OCI-LY1 (cell line): ENCODE data around the gene ANKRD55.

ENCODE experiments used
- H2AFZ ChIP-seq: fragments of 200-600 bp; sonication (generic), shearing (Covaris generic); 2 replicates; pipeline ENCODE4 v1.6.0; 2014; ENCODE audit warnings: antibody characterized with exemption, mild to moderate bottlenecking, low read length
- H3F3A ChIP-seq: fragments of 200-600 bp; sonication (generic), shearing (Covaris generic); 2 replicates; pipeline ENCODE4 v1.6.0; 2014; ENCODE audit warnings: mild to moderate bottlenecking, antibody characterized with exemption, low read length, moderate library complexity; ENCODE audit not compliant: insufficient read depth
- H3K27ac ChIP-seq: fragments of 200-600 bp; sonication (generic); 2 replicates; pipeline ENCODE4 v1.5.1; 2014; ENCODE audit warnings: low read length, mixed run types, mild to moderate bottlenecking, low read depth; ENCODE audit not compliant: poor library complexity, severe bottlenecking
- H3K27me3 ChIP-seq: fragments of 200-600 bp; sonication (generic); 2 replicates; pipeline ENCODE4 v1.6.0; 2014; ENCODE audit warnings: antibody characterized with exemption, mild to moderate bottlenecking, low read length, moderate library complexity; ENCODE audit not compliant: insufficient read depth
- H3K36me3 ChIP-seq: fragments of 200-600 bp; sonication (generic); 2 replicates; pipeline ENCODE4 v1.6.1; 2014; ENCODE audit warnings: mild to moderate bottlenecking, antibody characterized with exemption, low read length, moderate library complexity, mixed read lengths; ENCODE audit not compliant: insufficient read depth
- H3K4me1 ChIP-seq: fragments of 200-600 bp; sonication (generic); 2 replicates; pipeline ENCODE4 v1.5.1; 2014; ENCODE audit warnings: mild to moderate bottlenecking, low read length, moderate library complexity; ENCODE audit not compliant: insufficient read depth, severe bottlenecking
- H3K4me2 ChIP-seq: fragments of 200-600 bp; sonication (generic), shearing (Covaris generic); 2 replicates; pipeline ENCODE4 v1.6.1; 2014; ENCODE audit warnings: low read length
- H3K4me3 ChIP-seq: fragments of 200-600 bp; sonication (generic); 2 replicates; pipeline ENCODE4 v1.5.1; 2014; ENCODE audit warnings: low read length, low read depth, mild to moderate bottlenecking, mixed read lengths; ENCODE audit not compliant: poor library complexity, severe bottlenecking
- H3K79me2 ChIP-seq: fragments of 200-600 bp; shearing (Covaris generic); 2 replicates; pipeline ENCODE4 v1.6.1; 2016; ENCODE audit warnings: mixed run types, low read length, mixed read lengths; ENCODE audit not compliant: insufficient read depth
- H3K9ac ChIP-seq: fragments of 200-600 bp; sonication (generic), shearing (Covaris generic); 2 replicates; pipeline ENCODE4 v1.6.1; 2014; ENCODE audit warnings: mild to moderate bottlenecking, low read length, mixed read lengths
- H3K9me2 ChIP-seq: fragments of 200-600 bp; sonication (generic), shearing (Covaris generic); 2 replicates; pipeline ENCODE4 v1.6.1; 2014; ENCODE audit warnings: low read depth, mild to moderate bottlenecking, low read length, mixed read lengths
- H3K9me3 ChIP-seq: fragments of 200-600 bp; shearing (Covaris generic); 2 replicates; pipeline ENCODE4 v1.6.1; 2014; ENCODE audit warnings: low read length, mixed read lengths
- H4K20me1 ChIP-seq: fragments of 200-600 bp; sonication (generic), shearing (Covaris generic); 2 replicates; pipeline ENCODE4 v1.6.0; 2016; ENCODE audit warnings: mild to moderate bottlenecking, low read length; ENCODE audit not compliant: insufficient read depth
- CTCF ChIP-seq: fragments of 200-600 bp; sonication (generic), shearing (Covaris generic); IDR thresholded peaks from 2 replicates; pipeline ENCODE4 v1.5.1; 2017; ENCODE audit warnings: mild to moderate bottlenecking, antibody characterized with exemption, low read length, moderate library complexity, mixed read lengths
- EZH2 ChIP-seq: fragments of 200-600 bp; sonication (generic), shearing (Covaris generic); IDR thresholded peaks from 2 replicates; pipeline ENCODE4 v1.8.0; 2017; ENCODE audit warnings: borderline replicate concordance, mixed run types, mild to moderate bottlenecking, antibody characterized with exemption, low read length, moderate library complexity, mixed read lengths

ANKRD55 gene

DNA sequence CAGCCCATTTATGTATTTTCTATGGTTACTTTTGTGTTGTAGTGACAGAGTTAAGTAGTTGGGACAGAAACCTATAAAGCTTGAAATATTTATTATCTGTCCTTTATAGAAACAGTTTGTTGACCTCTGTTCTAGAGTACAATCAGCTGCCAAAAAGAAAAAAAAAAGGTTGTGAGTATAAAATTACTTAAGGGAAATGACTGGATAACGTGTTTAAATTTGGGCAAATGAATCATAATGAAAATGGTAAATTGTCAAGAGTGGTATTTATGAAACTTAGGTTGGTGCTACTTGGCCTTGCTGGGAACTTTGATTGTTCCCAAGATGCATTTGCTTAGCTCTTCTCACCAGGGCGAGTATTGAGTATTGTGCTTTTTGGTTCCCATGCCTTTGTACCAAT lies 168.1 kb downstream of the ANKRD55 start:
- H3F3A ChIP-seq, result no peaks in the 10 kb centered on the region
- no peaks in the 10 kb centered on the region for H3K9me3 ChIP-seq
- H3K9ac ChIP-seq, result no peak overlapping the region
- no peaks in the 10 kb centered on the region for H3K36me3 ChIP-seq
- no peaks in the 10 kb centered on the region for H4K20me1 ChIP-seq
- no peak overlapping the region for H3K4me3 ChIP-seq
- H3K79me2 ChIP-seq, result no peaks in the 10 kb centered on the region
- TF ChIP-seq CTCF, result no peak
- no peaks in the 10 kb centered on the region for H3K27me3 ChIP-seq
- no peaks in the 10 kb centered on the region for H3K9me2 ChIP-seq
- H3K27ac ChIP-seq, result no peak overlapping the region
- no peaks in the 10 kb centered on the region for H3K4me1 ChIP-seq
- H2AFZ ChIP-seq, result no peak overlapping the region
- no peak overlapping the region for H3K4me2 ChIP-seq

DNA sequence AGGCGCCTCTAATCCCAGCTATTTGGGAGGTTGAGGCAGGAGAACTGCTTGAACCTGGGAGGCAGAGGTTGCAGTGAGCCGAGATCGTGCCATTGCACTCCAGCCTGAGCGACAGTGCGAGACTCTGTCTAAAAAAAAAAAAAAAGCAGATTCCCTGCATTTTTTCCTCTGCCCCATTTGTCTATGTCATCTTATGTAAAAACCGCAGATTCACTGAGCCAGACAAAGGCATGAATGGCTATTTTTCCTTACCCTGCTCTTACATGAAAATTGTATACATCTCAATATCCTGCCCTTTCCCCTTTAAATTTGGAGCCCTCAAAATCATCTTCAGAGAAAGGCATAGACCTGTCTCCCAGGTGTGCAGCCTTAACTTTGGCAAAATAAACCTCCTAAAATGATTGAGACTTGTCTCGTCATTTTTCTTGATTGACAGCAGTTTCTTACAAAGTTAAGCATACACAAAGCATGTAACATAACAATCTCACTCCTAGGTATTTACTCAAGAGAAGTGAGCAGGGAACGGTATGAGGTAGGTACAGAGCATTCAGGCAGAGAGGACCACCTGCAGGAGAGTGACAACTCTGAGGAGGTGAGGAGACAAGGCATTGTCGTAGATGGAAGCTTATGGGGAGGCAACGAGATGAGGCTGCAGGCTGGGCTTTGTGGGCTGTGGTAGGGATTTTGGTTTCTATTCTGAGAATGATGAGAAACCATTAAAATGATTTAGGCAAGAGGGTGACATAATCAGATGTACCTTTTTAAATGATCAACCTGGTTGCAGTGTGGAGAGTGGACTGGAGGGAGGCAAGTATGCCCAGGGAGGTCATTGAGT lies 172.6 kb downstream of the ANKRD55 start:
- no peak for TF ChIP-seq CTCF
- TF ChIP-seq EZH2, result no peak
- Histone ChIP-seq H3K9me2 (no peaks in the 10 kb centered on the region), H3K27me3 (no peaks in the 10 kb centered on the region), H3K4me2 (no peak overlapping the region), H3K4me3 (no peak overlapping the region), H3K79me2 (no peaks in the 10 kb centered on the region), H4K20me1 (no peaks in the 10 kb centered on the region), H3K9ac (no peak overlapping the region), H3K27ac (no peak overlapping the region), H3K9me3 (no peaks in the 10 kb centered on the region), H3F3A (no peaks in the 10 kb centered on the region), H3K4me1 (no peaks in the 10 kb centered on the region), H3K36me3 (no peaks in the 10 kb centered on the region), H2AFZ (no peak overlapping the region)

GRCh38 chr5:56059854-56060253 lies 173.3 kb downstream of the ANKRD55 start:
- Histone ChIP-seq H3K4me3 (no peak overlapping the region), H2AFZ (no peak overlapping the region), H3K27me3 (no peaks in the 10 kb centered on the region), H3K4me2 (no peak overlapping the region), H3K79me2 (no peaks in the 10 kb centered on the region), H3K4me1 (no peaks in the 10 kb centered on the region), H3K27ac (no peak overlapping the region), H3K9ac (no peak overlapping the region), H4K20me1 (no peaks in the 10 kb centered on the region), H3K9me2 (no peaks in the 10 kb centered on the region), H3K9me3 (no peaks in the 10 kb centered on the region), H3K36me3 (no peaks in the 10 kb centered on the region), H3F3A (no peaks in the 10 kb centered on the region)
- TF ChIP-seq CTCF, result no peak
- TF ChIP-seq EZH2, result no peak
